ENCODE measurements around the gene UBAC1. TPM values are rescaled to one million over a fixed set of nuclear protein-coding genes. Genes with fewer than 3 reads are reported as not detected.

UBAC1 gene
- total RNA-seq, 2 donors from 2014 or later = 54.9 to 66.5 TPM

DNA sequence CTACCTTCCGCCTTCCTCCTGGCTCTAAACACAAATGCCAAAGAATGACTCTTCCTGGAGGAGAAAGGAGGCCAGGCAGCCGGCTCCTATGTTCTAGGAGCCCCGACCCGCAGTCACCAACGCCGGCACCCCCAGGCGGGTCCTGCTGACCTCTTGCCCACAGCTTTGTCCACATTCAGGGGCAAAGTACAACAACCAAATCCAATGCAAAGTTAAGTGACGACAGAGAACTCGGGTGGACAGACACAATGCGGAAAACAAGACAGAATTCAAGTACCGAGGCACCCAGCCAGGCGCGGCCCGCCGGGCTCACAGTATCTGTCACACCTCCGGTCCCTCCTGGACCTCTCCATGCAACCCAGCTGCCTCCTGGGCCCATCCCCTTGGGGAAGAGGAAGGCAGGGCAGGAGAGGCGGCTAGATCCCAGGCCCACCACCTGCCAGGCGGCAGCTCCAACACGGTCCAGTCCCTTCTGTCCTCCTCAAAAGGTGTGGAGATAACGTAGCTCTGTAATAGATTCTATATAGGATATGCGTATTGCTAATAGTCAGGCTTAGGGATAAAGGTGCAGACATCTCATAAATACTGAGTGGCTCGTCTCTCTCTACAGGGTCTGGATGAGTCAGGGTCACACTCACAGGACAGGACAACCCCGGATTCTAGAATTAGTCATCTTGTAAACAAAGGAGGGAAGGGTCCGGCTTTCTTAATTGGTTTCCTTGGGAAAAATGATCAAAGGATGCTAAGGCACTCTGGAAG, 46.9 kb upstream of the UBAC1 start:
- Histone ChIP-seq H3K4me3 (no peak overlapping the region), H3K9me3 (no peaks in the 10 kb centered on the region), H3K4me1 (no peaks in the 10 kb centered on the region), H3K27me3 (no peaks in the 10 kb centered on the region), H3K27ac (peak overlapping the region; percentile 15), H3K36me3 (no peaks in the 10 kb centered on the region), H3K9ac (ENCODE audit: low read depth in 2 of 2, low read length in 2 of 2) (no peak overlapping the region)
- intact Hi-C loops (cut with DNase I) = no loop called here
- TF ChIP-seq, protein P1, sequence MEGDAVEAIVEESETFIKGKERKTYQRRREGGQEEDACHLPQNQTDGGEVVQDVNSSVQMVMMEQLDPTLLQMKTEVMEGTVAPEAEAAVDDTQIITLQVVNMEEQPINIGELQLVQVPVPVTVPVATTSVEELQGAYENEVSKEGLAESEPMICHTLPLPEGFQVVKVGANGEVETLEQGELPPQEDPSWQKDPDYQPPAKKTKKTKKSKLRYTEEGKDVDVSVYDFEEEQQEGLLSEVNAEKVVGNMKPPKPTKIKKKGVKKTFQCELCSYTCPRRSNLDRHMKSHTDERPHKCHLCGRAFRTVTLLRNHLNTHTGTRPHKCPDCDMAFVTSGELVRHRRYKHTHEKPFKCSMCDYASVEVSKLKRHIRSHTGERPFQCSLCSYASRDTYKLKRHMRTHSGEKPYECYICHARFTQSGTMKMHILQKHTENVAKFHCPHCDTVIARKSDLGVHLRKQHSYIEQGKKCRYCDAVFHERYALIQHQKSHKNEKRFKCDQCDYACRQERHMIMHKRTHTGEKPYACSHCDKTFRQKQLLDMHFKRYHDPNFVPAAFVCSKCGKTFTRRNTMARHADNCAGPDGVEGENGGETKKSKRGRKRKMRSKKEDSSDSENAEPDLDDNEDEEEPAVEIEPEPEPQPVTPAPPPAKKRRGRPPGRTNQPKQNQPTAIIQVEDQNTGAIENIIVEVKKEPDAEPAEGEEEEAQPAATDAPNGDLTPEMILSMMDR (IDR thresholded peaks at IDR 0.05) = no peak
- no peak for DNase-seq

DNA sequence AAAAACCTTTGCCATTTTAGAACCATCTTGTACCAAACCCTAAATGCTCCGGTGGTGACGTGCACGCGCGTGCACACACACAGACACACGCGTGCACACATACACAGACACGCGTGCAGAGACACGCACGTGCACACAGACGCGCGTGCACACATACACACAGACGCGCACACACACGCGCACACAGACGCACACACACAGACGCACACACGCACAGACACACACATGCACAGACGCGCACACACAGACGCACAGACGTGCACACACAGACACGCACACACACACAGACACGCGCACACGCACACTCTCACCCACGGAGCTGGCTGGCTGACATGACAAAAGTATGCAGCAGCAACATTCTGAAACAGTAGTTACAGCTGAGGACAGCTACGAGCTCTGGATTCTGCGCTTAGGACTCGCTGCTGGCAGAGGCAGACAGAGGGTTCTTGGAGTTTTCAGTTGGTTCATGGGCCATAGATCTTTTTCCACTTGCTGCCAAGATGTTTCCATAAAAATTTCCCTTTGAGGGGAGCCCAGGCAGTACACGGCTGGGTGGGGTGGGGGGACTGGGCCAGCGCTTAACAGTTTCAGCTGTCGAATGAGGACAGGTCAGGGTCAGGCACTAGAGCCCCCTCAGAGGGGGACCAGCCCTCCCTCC, 46.2 kb upstream of the UBAC1 start:
- H3K27me3 ChIP-seq = no peaks in the 10 kb centered on the region
- TF ChIP-seq, protein P1 (IDR thresholded peaks at IDR 0.05) = no peak

DNA sequence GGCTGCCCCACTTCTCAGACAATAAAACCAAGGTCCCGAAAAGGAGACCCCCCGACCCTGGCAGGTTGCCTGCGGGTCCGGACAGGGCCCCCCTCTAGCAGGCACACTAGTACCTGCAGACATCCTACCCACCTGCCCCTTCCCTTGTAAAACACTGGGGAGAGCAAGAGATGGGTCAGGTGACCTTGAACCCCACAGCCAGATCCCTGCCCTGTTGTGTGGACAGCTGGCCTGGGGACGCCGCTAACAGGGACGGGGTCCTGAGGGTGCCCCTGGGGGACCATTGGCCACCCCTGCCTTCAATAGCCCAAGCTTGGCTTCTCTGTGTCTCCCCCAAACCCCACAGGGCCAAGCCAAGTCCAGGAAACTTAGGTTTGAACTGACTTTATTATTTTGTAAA, 45.0 kb upstream of the UBAC1 start:
- H3K4me3 ChIP-seq = no peak overlapping the region
- TF ChIP-seq, protein P1 (IDR thresholded peaks at IDR 0.05) = no peak
- H3K4me1 ChIP-seq = no peaks in the 10 kb centered on the region
- H3K9ac ChIP-seq (ENCODE audit: low read depth in 2 of 2, low read length in 2 of 2) = no peak overlapping the region
- DNase-seq = no peak
- intact Hi-C loops (cut with DNase I) = no loop called here
- no peaks in the 10 kb centered on the region for H3K36me3 ChIP-seq
- no peaks in the 10 kb centered on the region for H3K27me3 ChIP-seq
- H3K9me3 ChIP-seq = no peaks in the 10 kb centered on the region
- H3K27ac ChIP-seq = no peak overlapping the region

More for the DNA sequence above, 46.2 kb upstream of the UBAC1 start:
- intact Hi-C loops (cut with DNase I) = no loop called here
- Histone ChIP-seq H3K9ac (ENCODE audit: low read depth in 2 of 2, low read length in 2 of 2) (no peak overlapping the region), H3K4me1 (no peaks in the 10 kb centered on the region), H3K27ac (peak overlapping the region; percentile 15), H3K9me3 (no peaks in the 10 kb centered on the region), H3K4me3 (no peak overlapping the region), H3K36me3 (no peaks in the 10 kb centered on the region)
- DNase-seq = no peak

DNA sequence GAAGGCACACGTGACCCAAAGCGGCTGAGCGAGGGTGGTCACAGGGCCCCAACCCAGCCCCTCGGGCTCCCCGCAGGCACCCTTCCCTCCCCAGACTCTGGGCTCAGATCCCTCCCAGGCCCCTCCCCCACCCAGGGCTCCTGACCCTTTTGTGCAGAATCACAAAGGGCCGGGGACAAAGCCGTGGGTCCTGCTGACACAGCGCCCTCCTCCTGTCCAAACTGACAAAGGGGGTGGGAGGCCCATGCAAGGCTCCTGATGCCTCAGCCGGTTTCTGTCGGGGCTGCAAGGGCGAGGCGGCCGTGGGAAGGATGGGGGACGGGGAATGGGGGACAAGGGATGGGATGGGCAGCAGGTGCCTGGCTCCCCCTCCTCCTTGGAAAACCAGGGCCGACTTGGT, 43.5 kb upstream of the UBAC1 start:
- Histone ChIP-seq H3K27me3 (no peaks in the 10 kb centered on the region), H3K27ac (no peak overlapping the region), H3K9ac (ENCODE audit: low read depth in 2 of 2, low read length in 2 of 2) (no peak overlapping the region), H3K9me3 (no peaks in the 10 kb centered on the region), H3K4me3 (no peak overlapping the region), H3K36me3 (no peaks in the 10 kb centered on the region), H3K4me1 (no peaks in the 10 kb centered on the region)
- intact Hi-C loops (cut with DNase I) = no loop called here
- TF ChIP-seq, protein P1 (IDR thresholded peaks at IDR 0.05) = no peak
- no peak for DNase-seq

DNA sequence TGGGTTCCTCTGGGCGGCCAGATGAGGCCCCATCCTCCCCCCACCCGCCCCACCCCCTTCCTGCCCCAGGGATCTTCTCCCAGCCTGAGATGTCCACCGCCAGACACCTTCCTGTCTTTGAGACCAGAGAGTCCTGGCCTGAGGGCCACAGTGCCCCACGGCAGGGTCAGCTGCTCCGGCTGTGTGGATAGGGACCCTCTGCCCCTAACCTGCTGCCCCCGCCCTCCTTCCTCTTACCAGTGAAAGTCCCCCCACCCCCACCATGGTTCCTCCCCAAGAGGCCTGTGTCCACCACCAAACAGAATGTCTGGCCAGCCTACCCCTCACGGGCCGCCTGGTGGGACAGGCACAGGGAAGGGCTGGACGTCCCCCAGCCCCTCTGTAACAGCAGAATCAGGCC, 43.0 kb upstream of the UBAC1 start:
- Histone ChIP-seq H3K27me3 (no peaks in the 10 kb centered on the region), H3K27ac (no peak overlapping the region), H3K9ac (ENCODE audit: low read depth in 2 of 2, low read length in 2 of 2) (no peak overlapping the region), H3K4me1 (no peaks in the 10 kb centered on the region), H3K9me3 (no peaks in the 10 kb centered on the region), H3K36me3 (no peaks in the 10 kb centered on the region), H3K4me3 (no peak overlapping the region)
- DNase-seq = no peak
- TF ChIP-seq, protein P1 (IDR thresholded peaks at IDR 0.05) = no peak
- intact Hi-C loops (cut with DNase I) = no loop called here

All from colonic mucosa (tissue), 4 donors.